HG02623 (cell line): ENCODE measurements around the gene CTSA.

Source experiments
- ATAC-seq: cut with Tn5 transposase; IDR thresholded peaks from one replicate; pipeline ENCODE4 v1.9.1; 2021; ENCODE audit warnings: moderate library complexity; ENCODE audit not compliant: unreplicated experiment

Gene CTSA

DNA sequence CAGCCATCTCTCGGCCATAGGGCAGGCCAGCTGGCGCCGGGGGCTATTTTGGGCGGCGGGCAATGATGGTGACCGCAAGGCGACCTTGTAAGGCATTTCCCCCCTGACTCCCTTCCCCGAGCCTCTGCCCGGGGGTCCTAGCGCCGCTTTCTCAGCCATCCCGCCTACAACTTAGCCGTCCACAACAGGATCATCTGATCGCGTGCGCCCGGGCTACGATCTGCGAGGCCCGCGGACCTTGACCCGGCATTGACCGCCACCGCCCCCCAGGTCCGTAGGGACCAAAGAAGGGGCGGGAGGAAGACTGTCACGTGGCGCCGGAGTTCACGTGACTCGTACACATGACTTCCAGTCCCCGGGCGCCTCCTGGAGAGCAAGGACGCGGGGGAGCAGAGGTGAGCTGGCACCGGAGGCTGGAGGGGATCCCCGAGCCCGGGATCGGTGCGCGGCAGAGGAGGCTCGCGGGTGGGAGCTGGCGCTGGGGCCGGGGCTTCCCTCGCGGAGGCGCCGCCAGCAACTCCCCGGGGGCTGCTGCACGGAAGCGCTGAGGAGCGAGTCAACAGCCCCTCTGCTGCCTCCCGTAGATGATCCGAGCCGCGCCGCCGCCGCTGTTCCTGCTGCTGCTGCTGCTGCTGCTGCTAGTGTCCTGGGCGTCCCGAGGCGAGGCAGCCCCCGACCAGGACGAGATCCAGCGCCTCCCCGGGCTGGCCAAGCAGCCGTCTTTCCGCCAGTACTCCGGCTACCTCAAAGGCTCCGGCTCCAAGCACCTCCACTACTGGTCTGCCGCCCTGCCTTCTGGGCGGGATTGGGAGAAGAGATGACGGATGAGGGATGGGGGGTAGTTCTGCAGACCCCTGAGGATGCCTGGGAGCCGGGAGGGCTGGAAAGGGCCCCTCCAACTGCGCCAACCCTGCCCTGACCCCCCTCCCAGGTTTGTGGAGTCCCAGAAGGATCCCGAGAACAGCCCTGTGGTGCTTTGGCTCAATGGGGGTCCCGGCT is at the start of gene CTSA, which contains the start of gene NEURL2:
Gene CTSA (plus strand): TSS at position 351 of the 999 bp plus-strand sequence. CDS start 234 bp downstream, at position 585.
Gene NEURL2 (minus strand): TSS at position 224 of the 999 bp plus-strand sequence. CDS start 217 bp downstream, at position 7.
- peak; percentile 81 for ATAC-seq

DNA sequence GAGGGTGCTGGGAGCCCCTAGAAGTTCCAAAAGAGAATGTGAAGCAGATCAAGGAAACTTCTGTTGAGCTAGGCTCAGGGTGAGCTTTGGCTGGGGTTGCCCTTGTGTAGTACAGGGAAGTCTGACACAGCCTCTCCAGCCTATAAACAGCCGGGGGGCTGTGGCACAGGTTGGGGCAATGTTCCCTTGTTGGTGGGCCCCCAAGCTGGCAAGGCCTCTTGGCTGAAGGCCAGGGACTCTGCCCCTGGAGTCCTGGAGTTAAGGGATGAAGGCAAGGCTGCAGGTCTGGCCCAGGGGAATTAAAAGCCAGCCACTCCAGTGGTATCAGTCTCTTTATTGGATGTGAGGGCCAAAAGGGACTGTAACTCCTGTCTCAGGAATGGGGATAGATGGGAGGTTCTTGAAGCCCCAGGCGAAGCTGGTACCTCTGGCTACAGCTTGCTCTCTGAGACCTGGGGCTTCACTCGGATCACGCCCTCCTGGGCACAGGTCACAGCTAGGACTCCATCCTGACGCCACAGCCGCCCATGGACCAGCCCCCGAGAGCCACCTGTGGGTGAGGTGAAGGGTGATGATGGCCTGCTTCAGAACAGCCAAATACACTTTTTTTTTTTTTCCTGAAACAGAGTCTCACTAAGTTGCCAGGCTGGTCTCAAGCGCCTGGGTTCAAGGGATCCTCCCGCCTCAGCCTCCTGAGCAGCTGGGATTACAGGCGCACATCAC is 49.6 kb upstream of the CTSA start:
- no peak for ATAC-seq

DNA sequence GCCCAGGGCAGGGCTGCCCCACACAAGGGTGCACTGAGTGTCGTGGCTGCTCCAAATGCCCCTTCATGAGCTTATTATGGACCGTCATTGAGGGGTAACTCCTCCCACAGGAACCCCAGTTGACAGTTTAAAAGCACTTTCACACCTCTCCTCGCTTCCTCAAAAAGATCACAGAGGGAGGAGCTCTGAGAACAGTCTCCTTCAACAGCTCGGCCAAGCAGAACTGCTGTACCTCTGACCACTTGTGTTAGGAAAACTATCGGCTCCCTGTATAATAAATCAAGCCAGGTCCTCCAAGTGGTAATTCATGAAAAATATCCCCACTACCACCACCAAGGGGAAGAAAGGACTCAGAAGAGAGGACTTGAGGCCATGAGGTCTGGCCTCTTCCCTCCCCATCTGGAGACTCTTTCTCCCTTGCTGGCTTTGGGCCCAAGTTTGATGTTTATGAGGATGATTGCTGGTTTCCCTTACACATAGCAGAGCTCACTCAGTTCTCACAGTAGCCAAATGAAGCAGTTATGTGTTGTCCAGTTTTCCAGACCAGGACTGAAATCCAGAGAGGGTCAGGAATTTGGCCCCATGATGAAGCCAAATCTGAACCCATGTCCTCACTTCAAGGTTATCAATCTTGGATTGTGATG is 48.8 kb upstream of the CTSA start:
- ATAC-seq: no peak

DNA sequence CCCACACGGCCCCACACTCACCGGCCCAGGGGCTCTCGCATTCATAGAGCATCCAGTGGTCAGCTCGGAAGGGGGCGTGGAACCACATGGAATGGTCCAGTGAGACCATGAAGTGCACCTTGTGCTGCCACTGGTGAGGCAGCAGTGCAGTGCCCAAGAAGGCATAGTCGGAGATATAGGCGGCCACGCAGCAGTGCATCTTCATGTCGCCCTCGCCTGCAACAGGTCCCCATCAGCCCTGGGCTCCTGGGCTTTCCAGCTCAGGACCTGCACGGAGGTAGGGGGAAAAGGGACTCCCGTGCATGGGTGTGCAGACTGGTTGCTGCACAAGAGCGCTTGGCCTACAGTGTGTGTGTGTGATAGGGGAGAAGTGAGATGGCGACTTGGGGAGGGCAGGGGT is 47.6 kb upstream of the CTSA start:
- no peak for ATAC-seq

DNA sequence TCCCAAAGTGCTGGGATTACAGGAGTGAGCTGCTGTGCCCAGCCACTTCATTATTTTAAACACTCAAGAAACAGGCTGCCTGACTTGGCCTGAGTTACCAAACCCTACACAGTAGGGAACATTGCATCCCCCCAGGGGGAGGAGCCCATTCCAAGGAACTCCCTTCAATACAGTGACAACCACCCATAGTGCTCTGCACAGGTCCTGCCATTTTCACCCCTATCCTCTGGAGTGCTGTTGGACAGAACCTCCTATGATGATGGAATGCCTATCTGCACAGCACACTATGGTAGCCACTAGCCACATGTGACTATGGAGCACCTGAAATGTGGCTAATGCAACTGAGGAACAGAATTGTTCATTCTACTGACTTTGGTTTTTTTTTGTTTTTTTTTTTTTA is 45.7 kb upstream of the CTSA start:
- no peak for ATAC-seq

DNA sequence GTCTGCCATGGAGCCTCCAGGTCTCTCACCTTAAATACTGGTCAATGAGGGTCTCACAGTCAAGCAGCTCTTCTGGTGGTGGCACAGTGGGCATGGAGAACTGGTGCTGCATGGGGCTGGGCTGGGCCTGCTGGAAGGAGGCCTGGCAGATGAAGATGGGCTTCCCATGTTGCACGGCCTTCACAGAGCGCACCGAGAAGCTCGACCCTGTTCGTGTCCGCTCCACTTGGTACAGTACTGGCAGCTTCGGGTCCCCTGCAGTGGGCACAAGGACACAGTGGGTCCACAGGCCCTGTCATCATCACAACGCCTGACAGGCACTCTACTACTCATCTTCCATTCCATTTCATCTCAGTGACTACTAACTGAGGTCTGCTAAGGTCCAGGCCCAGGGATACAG is 42.7 kb upstream of the CTSA start:
- no peak for ATAC-seq

DNA sequence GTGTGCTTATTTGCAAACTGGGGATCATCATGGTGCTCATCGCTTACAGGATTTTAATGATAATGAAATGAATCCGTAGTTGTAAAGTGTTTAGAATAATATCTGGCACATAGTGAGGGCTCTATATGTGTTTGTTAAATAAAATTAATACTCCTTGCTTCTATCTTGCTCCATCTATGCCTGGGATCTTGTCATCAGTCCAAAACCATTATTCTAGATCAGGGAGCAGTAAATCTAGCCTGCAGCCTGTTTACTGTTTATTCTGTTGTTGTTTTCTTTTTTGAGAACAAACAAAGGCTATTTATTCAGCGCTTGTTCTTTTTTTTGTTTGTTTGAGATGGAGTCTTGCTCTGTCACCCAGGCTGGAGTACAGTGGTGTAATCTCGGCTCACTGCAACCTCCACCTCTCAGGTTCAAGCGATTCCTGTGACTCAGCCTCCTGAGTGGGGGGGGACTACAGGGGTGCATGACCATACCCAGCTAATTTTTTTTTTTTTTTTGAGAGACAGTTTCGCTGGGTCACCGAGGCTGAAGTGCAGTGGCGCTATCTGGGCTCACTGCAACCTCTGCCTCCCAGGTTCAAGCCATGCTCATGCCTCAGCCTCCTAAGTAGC is 42.1 kb upstream of the CTSA start:
- no peak for ATAC-seq

DNA sequence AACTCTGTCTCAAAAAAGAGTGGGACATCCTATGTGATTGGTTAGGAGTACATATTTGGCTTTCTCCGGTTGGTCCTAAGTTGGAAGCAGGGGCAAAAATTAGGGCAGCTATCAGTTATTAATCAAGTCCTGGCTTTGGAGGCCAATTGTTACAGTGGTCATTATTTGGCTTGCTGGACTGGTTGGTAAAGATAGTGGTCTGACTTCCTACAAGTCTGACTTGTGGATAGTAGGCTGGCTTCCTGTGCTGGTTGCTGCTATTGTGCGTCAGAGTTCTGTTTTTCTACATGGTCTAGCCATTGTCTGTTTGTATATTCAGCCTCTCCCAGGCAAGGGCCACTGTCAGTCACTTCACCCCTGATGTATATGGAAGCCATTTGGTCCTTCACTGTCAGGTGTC is 40.9 kb upstream of the CTSA start:
- no peak for ATAC-seq

DNA sequence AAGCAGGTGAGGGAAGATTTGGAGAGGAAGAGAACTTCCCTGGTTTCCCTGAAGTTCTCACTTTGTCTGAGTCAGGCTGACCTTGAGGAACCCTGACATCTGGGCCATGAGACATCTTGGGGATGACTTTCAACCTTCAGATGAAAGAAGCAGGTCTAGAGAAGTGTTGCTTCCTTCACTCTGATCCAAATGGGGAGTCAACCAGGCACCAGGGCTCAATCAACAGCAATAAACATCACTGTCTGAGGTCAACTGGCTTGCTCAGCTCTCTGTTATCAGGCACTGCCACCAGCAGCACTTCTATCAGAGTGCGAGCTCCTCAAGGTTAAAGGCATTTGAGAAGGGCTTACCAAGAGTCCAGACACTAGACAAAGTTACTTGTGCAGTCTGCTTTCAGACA is 40.2 kb upstream of the CTSA start:
- no peak for ATAC-seq

DNA sequence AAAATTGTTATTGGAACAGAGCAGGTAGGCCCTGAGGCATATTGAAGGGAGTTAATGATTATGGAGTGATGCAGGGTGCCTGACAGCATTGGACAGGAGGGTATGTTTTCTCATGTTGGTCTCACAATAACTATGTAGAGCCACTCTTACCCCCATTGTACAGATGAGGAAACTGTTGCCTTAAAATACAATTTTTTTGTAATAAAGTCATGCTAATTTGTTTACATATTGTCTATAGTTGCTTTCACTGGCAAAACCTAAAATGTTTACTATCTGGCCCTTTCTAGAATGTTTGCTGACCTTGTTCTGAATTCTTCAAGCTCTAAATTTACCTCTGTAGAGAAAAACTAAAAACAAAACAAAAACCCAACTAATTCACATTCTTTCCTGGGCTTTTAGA is 39.6 kb upstream of the CTSA start:
- ATAC-seq: no peak

DNA sequence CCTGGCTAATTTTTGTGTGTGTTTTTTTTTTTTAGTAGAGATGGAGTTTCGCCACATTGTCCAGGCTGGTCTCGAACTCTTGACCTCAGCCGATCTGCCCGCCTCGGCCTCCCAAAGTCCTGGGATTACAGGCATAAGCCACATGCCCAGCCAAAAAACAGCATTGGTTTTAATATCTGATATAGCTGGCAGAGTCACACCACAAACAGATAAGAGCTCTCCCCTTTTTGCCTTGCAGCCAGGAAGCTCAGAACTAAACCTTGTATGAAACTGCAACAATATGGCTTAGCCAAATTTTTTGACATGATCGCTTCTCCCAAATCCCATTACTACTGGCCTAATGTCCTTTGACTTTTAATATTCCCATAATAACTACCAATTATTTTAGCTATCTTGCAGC is 38.8 kb upstream of the CTSA start:
- ATAC-seq: no peak

DNA sequence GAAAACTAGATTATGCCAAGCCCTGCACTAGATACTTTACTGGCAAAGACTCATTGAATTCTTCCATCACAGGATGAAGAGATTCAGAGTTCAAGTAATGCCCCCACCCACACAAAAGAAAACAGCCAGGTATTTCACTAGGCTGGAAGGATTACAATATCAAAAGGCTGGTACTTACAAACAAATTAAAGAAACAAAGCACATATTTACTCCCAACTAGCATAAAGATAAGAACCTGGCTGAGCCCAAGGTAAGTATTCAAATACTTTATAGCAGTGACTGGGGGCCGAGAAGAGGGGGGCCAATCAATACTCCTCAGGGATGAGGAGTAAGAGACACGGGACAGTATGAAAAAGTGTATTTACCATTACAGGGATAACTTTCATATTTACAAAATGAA is 37.7 kb upstream of the CTSA start:
- ATAC-seq: no peak

DNA sequence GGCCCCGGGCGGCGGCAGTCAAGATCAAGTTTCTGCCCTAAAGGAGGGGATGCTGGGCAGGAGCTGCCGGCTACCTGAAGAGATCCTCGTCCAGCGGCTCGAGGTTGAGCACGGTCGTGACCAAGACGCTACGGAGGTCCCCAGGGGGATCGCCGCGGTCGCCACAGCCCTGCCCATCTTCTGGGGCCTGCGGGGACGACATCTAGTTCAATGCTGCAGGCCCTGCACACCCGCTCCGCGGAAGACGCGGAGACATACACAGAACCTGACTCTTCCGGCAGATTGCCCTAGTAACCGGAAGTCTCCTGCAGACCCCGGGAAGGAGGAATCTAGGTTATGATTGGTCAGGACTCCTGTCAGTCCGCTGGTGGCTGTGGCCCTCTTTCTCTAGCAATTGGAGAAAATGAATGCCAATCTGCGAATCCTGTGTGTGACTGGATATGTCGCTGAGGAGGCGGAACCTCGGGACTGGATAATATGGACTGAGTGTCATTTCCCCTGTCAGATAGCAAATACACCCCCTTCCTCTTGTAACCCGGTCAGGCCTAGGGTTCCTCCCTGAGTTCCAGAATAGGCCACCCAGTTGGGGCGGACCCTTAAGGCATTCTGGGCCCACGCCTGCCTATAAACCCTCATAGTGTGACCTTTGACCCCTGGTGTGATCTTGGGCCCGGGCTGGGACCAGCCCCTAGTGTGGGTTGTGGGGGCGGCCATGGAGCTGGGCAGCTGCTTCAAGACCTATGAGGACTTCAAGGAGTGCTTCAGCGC is 33.8 kb upstream of the CTSA start, which contains the start of the genes ACOT8 and ZSWIM3:
Gene ACOT8 (minus strand): TSS at position 279 of the 768 bp plus-strand sequence. CDS start 77 bp downstream, at position 202.
Gene ZSWIM3 (plus strand): TSS at position 501 of the 768 bp plus-strand sequence. CDS start 212 bp downstream, at position 713.
- ATAC-seq: peak; percentile 97

DNA sequence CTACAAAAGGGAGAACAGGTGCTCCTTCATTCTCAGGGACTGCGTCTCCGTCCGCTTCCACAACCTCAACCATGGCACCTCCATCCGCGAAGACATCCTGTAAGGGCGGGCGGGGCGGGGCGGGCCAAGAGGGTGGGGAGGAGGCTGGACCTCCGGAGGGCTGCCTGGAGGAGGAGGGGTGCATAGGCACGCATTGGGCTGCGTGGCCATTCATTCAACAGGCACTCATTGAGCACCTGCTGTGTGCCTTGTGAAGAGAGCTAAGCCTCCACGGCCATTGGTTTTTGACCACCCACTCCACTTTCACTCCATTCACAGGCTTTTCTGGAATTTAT is 33.3 kb upstream of the CTSA start:
- peak; percentile 10 for ATAC-seq

DNA sequence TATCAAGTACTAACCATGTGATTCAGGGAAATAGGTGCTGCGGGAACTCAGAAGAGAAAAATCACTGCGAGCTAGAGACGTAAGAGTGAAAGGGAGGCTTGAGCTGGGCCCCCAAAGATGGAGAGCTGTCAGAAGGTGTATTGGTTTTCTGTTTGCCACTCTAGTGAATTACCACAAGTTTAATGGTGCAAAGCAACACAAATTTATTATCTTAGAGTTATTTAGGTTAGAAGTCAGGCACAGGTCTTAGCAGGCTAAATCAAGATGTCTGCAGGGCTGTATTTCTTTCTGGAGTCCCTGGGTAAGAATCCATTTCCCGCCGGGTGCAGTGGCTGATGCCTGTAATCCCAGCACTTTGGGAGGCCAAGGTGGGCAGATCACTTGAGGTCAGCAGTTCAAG is 31.2 kb upstream of the CTSA start:
- no peak for ATAC-seq

DNA sequence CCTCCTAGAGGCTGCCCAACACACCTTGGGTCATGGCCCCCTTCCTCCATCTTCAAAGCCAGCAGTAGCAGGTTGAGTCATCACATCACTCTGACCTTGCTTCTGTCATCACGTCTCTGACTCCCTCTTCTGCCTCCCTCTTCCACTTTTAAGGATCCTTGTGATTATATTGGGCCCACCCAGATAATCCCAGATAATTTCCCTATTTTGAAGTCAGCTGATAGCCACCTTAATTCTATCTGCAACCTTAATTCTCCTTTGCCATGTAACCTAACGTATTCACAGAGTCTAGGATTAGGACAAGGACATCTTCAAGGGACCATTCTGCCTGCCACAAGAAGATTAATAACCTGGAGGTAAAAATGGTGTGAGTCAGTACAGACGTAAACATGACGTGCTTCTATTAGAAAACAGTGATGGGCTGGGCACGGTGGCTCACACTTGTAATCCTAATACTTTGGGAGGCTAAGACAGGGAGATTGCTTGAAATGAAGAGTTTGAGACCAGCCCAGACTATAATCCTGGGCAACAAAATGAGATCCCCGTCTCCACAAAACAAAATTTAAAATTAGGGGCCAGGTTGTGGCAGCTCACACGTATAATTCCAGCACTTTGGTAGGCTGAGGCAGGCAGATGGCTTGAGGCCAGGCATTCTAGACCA is 30.4 kb upstream of the CTSA start:
- no peak for ATAC-seq

DNA sequence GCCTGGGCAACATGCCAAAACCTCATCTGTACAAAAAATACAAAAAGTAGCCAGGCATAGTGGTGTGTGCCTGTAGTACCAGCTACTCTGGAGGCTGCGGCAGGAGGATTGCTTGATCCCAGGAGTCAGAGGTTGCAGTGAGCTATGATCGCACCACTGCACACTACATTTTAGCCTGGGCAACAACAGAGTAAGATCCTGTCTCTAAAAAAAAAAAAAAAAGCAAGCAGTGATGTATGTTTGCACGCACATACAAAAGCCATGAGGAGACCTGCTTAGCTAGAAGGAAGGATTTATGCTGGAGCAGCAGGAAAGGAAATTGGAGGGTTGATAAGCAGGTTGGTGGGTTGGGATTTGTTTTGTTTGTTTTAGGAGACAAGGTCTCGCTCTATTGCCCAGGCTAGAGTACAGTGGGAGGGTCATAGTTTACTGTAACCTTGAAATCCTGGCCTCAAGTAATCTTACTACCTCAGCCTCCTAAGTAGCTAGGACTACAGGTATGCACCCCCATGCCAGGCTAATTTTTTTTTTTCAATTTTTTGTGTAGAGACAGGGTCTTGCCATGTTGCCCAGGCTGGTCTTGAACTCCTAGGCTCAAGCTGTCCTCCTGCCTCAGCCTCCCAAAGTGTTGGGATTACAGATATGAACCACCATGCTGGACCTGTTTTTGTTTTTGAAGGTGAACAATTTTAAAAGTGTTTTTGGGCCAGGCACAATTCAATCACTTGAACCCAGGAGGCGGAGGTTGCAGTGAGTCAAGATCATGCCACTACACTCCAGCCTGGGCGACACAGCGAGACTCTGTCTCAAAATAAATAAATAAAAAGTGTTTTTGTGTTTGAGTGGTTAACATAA is 29.7 kb upstream of the CTSA start:
- ATAC-seq: no peak
